Thyroid gland (tissue), 4 donors: ENCODE measurements around the gene GRM6.

ENCODE experiments used
- POLR2A ChIP-seq, 2 donors: fragments of 450-650 bp; IDR thresholded peaks; one replicate each; pipeline ENCODE4 v1.6.1; 2017; ENCODE audit warnings: antibody characterized with exemption in 2 of 2, mild to moderate bottlenecking in 2 of 2, moderate library complexity in 1 of 2
- TF ChIP-seq, protein P1 (sequence below), 6 experiments: fragments of 200-600 bp in 3 of 6; fragments of 450-650 bp in 3 of 6; sonication (generic) in 3 of 6; IDR thresholded peaks; one replicate each; pipeline ENCODE4 v1.5.1; 2016 to 2019; ENCODE audit warnings: antibody characterized with exemption in 6 of 6, mild to moderate bottlenecking in 2 of 6, inconsistent platforms in 1 of 6, moderate library complexity in 1 of 6

DNA sequence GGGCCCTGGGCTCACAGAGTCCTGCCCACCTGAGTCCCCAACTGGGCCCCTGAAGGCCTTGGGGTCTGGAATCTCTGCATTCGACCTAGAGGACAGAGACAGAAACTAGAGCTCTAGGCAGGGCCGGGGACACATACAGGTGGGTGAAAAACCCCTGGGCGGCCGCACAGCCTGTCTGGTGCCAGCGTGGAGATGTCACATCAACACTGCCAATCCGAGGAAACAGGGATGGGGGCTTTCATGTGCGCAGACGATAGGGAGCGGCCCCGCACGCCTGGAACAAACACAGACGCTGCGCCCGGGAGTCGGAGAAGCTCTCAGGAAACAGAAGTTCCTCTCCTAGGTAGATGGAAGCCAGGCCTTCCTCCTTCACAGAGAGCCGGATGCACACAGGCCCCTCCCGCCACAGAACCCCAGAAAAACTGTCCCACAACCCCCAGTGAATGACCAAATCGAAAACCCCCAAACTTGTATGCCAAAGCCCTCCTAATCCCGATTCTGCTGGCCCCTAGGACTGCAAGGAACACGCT, 1.8 kb downstream of the GRM6 start:
- TF ChIP-seq, protein P1, sequence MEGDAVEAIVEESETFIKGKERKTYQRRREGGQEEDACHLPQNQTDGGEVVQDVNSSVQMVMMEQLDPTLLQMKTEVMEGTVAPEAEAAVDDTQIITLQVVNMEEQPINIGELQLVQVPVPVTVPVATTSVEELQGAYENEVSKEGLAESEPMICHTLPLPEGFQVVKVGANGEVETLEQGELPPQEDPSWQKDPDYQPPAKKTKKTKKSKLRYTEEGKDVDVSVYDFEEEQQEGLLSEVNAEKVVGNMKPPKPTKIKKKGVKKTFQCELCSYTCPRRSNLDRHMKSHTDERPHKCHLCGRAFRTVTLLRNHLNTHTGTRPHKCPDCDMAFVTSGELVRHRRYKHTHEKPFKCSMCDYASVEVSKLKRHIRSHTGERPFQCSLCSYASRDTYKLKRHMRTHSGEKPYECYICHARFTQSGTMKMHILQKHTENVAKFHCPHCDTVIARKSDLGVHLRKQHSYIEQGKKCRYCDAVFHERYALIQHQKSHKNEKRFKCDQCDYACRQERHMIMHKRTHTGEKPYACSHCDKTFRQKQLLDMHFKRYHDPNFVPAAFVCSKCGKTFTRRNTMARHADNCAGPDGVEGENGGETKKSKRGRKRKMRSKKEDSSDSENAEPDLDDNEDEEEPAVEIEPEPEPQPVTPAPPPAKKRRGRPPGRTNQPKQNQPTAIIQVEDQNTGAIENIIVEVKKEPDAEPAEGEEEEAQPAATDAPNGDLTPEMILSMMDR (IDR thresholded peaks at IDR 0.05), result no peak
- TF ChIP-seq POLR2A (IDR thresholded peaks at IDR 0.05), result no peak
